ENCODE results near the gene SNAPC4. TPM values are rescaled to one million over a fixed set of nuclear protein-coding genes. Genes with fewer than 3 reads are reported as not detected.

SNAPC4 gene
- total and polyA plus RNA-seq, 2 experiments from 2014 or later, result 6.3 to 10.5 TPM

DNA sequence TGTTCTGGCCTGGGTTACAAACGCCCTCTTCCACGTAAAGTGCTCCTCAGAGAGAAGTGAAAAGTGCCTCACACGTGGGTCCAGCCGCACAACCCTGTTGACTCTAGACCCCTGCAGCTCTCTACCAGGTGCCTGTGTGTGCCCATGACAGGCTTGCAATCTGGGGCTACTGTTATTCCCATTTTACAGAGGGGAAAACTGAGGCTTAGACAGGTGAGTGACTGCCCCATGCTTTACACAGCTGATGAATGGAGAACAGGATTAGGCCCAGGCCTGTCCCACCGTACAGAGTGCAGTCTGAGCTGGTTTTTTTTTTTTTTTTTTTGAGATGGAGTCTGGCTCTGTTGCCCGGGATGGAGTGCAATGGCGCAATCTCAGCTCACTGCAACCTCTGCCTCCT lies 45.8 kb upstream of the SNAPC4 start:
- Histone ChIP-seq H3K79me2 (no peaks in the 10 kb centered on the region), H3K4me2 (no peak overlapping the region), H3K27ac (no peak overlapping the region), H3K4me1 (ENCODE audit: insufficient read depth) (no peaks in the 10 kb centered on the region), H3K4me3 (no peak overlapping the region), H3K27me3 (no peaks in the 10 kb centered on the region), H3K9me2 (replicated peaks; ENCODE audit: insufficient read depth) (no peaks in the 10 kb centered on the region), H4K20me1 (ENCODE audit: insufficient read depth, poor library complexity, severe bottlenecking) (no peaks in the 10 kb centered on the region), H2AFZ (no peak overlapping the region), H3K36me3 (replicated peaks; ENCODE audit: insufficient read depth, low read depth) (no peaks in the 10 kb centered on the region), H3K9me3 (ENCODE audit: low read depth) (no peaks in the 10 kb centered on the region)
- 93% methylated on average over 7 of the region's 7 CpGs for WGBS (ENCODE audit: low lambda C conversion rate, missing lambda C conversion rate)
- no peak for DNase-seq (ENCODE audit: low spot score)
- TF ChIP-seq, protein P1, sequence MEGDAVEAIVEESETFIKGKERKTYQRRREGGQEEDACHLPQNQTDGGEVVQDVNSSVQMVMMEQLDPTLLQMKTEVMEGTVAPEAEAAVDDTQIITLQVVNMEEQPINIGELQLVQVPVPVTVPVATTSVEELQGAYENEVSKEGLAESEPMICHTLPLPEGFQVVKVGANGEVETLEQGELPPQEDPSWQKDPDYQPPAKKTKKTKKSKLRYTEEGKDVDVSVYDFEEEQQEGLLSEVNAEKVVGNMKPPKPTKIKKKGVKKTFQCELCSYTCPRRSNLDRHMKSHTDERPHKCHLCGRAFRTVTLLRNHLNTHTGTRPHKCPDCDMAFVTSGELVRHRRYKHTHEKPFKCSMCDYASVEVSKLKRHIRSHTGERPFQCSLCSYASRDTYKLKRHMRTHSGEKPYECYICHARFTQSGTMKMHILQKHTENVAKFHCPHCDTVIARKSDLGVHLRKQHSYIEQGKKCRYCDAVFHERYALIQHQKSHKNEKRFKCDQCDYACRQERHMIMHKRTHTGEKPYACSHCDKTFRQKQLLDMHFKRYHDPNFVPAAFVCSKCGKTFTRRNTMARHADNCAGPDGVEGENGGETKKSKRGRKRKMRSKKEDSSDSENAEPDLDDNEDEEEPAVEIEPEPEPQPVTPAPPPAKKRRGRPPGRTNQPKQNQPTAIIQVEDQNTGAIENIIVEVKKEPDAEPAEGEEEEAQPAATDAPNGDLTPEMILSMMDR (IDR thresholded peaks at IDR 0.05; ENCODE audit: poor library complexity), result no peak
- no peak for TF ChIP-seq EZH2phosphoT487 (IDR thresholded peaks at IDR 0.05; ENCODE audit: low read depth, severe bottlenecking, unreplicated experiment)
- TF ChIP-seq EZH2 (IDR thresholded peaks at IDR 0.05; ENCODE audit: borderline replicate concordance), result no peak

DNA sequence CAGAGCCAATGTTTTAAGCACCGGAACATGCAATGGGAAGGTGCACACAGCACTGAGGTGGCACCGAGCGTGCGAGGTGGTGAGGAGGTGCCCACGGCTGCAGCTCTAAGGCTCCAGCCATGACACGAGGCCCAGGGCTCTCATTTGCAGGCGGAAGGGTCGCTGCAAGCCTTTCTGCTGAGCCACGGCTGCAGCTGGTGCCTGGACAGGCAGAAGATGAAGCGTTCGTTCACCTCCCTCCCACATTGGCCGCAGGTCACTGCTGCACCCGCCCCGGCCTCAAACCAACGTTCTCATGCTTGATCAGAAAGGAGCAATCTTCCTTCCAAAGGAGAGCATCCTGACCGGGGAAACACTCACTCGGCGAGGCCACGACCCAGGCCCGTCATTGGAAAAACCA lies 44.1 kb upstream of the SNAPC4 start:
- TF ChIP-seq, protein P1 (IDR thresholded peaks at IDR 0.05; ENCODE audit: poor library complexity), result no peak
- TF ChIP-seq EZH2 (IDR thresholded peaks at IDR 0.05; ENCODE audit: borderline replicate concordance), result no peak
- TF ChIP-seq EZH2phosphoT487 (IDR thresholded peaks at IDR 0.05; ENCODE audit: low read depth, severe bottlenecking, unreplicated experiment), result no peak
- H3K9me2 ChIP-seq (replicated peaks; ENCODE audit: insufficient read depth), result no peaks in the 10 kb centered on the region
- H3K27me3 ChIP-seq, result no peaks in the 10 kb centered on the region
- no peaks in the 10 kb centered on the region for H3K36me3 ChIP-seq (replicated peaks; ENCODE audit: insufficient read depth, low read depth)
- H3K4me2 ChIP-seq, result no peak overlapping the region
- H3K27ac ChIP-seq, result no peak overlapping the region
- 95% methylated on average over 19 of the region's 20 CpGs for WGBS (ENCODE audit: low lambda C conversion rate, missing lambda C conversion rate)
- no peak overlapping the region for H2AFZ ChIP-seq
- no peak overlapping the region for H3K4me3 ChIP-seq
- peaks cover 9% of the 10 kb centered on the region for H4K20me1 ChIP-seq (ENCODE audit: insufficient read depth, poor library complexity, severe bottlenecking)
- H3K79me2 ChIP-seq, result peaks cover 4% of the 10 kb centered on the region
- DNase-seq (ENCODE audit: low spot score), result no peak
- H3K4me1 ChIP-seq (ENCODE audit: insufficient read depth), result no peaks in the 10 kb centered on the region
- H3K9me3 ChIP-seq (ENCODE audit: low read depth), result no peaks in the 10 kb centered on the region

DNA sequence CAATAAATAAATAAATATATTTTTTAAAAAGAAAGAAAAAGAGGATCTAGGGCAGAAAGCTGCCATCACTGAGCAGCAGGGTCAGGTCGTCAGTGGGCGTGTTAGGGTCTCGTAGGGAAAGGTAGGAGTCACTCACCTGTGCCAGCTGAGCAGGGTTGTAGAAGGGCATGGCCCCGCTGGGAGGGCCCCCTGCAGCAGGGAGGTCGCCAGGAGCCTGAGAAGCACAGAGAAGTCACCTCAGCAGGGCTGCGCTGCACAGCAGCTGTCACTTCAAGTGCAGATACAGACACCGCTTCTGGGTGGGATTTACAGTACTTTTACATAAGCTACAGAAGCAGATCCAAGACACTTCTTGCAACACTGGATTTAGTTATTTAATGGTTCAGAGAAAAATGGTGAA lies 43.7 kb upstream of the SNAPC4 start:
- H3K4me2 ChIP-seq, result no peak overlapping the region
- DNase-seq (ENCODE audit: low spot score), result no peak
- H2AFZ ChIP-seq, result no peak overlapping the region
- no peaks in the 10 kb centered on the region for H3K27me3 ChIP-seq
- H3K4me3 ChIP-seq, result no peak overlapping the region
- H3K36me3 ChIP-seq (replicated peaks; ENCODE audit: insufficient read depth, low read depth), result no peaks in the 10 kb centered on the region
- TF ChIP-seq, protein P1 (IDR thresholded peaks at IDR 0.05; ENCODE audit: poor library complexity), result no peak
- no peak for TF ChIP-seq EZH2 (IDR thresholded peaks at IDR 0.05; ENCODE audit: borderline replicate concordance)
- TF ChIP-seq EZH2phosphoT487 (IDR thresholded peaks at IDR 0.05; ENCODE audit: low read depth, severe bottlenecking, unreplicated experiment), result no peak
- H3K9me2 ChIP-seq (replicated peaks; ENCODE audit: insufficient read depth), result no peaks in the 10 kb centered on the region
- H3K4me1 ChIP-seq (ENCODE audit: insufficient read depth), result no peaks in the 10 kb centered on the region
- peaks cover 9% of the 10 kb centered on the region for H4K20me1 ChIP-seq (ENCODE audit: insufficient read depth, poor library complexity, severe bottlenecking)
- peaks cover 8% of the 10 kb centered on the region for H3K79me2 ChIP-seq
- WGBS (ENCODE audit: low lambda C conversion rate, missing lambda C conversion rate), result 97% methylated on average over 7 of the region's 7 CpGs
- H3K27ac ChIP-seq, result no peak overlapping the region
- H3K9me3 ChIP-seq (ENCODE audit: low read depth), result no peaks in the 10 kb centered on the region

DNA sequence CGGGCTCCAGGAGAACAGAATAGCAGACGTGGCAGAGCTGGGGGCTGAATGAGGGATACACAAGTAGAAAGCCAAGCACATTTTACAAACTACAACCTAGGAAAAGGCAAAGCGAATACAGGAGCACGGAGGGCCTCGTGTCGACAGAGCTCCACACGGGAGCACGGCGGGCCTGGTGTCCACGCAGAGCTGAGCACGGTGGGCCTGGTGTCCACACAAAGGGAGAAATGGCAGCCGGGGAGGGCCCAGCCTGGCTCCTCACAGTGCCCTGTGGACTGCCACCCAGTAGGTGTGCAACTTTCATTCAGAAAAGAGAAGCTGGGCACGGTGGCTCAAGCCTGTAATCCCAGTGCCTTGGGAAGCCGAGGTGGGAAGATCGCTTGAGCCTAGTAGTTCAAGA lies 43.1 kb upstream of the SNAPC4 start:
- TF ChIP-seq, protein P1 (IDR thresholded peaks at IDR 0.05; ENCODE audit: poor library complexity), result no peak
- no peak for TF ChIP-seq EZH2phosphoT487 (IDR thresholded peaks at IDR 0.05; ENCODE audit: low read depth, severe bottlenecking, unreplicated experiment)
- no peak for TF ChIP-seq EZH2 (IDR thresholded peaks at IDR 0.05; ENCODE audit: borderline replicate concordance)
- H2AFZ ChIP-seq, result no peak overlapping the region
- H3K27me3 ChIP-seq, result no peaks in the 10 kb centered on the region
- WGBS (ENCODE audit: low lambda C conversion rate, missing lambda C conversion rate), result 94% methylated on average over 15 of the region's 15 CpGs
- H3K79me2 ChIP-seq, result peaks cover 14% of the 10 kb centered on the region
- peaks cover 4% of the 10 kb centered on the region for H3K4me1 ChIP-seq (ENCODE audit: insufficient read depth)
- no peak overlapping the region for H3K4me2 ChIP-seq
- H3K9me3 ChIP-seq (ENCODE audit: low read depth), result no peaks in the 10 kb centered on the region
- no peaks in the 10 kb centered on the region for H3K9me2 ChIP-seq (replicated peaks; ENCODE audit: insufficient read depth)
- H3K4me3 ChIP-seq, result no peak overlapping the region
- H3K36me3 ChIP-seq (replicated peaks; ENCODE audit: insufficient read depth, low read depth), result no peaks in the 10 kb centered on the region
- DNase-seq (ENCODE audit: low spot score), result no peak
- peaks cover 10% of the 10 kb centered on the region for H4K20me1 ChIP-seq (ENCODE audit: insufficient read depth, poor library complexity, severe bottlenecking)
- H3K27ac ChIP-seq, result no peak overlapping the region

All from hepatocyte (in vitro differentiated cells).